ENCODE results near the gene LMO7. TPM values are rescaled to one million over a fixed set of nuclear protein-coding genes. Genes with fewer than 3 reads are reported as not detected.
A peak's percentile ranks its signal among the peaks of the same experiment; 100 is the strongest.

Gene LMO7
- total RNA-seq, 1 experiment from 2014 or later, result 100 TPM

DNA sequence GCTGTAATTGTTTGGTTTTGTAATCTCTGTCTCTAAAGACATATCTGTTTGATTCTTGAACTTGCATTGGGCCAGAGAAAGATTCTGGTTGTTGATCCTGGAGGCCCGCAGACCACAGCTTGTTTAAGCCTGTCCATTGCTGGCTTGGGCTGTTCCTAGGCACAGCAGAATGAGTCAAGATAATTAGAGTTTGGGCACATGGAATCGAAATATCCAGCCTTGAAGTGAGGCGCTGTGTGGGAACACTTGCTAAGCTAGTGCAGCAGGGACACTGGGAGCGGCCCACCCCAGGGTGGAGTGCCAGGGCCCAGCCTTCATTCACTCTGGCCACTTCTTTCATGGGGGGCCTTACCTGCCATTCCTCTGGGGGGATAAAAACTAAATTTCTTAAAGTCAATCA is 219.7 kb downstream of the LMO7 start:
- Histone ChIP-seq H3K36me3 (peaks cover 97% of the 10 kb centered on the region), H3K9me3 (no peaks in the 10 kb centered on the region), H3K27me3 (no peaks in the 10 kb centered on the region), H3K4me3 (no peak overlapping the region)
- DNase-seq, result no peak

GRCh38 chr13:75857291-75857690 is 221.2 kb downstream of the LMO7 start:
- Histone ChIP-seq H3K36me3 (peaks cover 90% of the 10 kb centered on the region), H3K4me3 (no peak overlapping the region), H3K27me3 (no peaks in the 10 kb centered on the region), H3K9me3 (no peaks in the 10 kb centered on the region)
- no peak for DNase-seq

GRCh38 chr13:75860935-75861334 is 224.8 kb downstream of the LMO7 start:
- H3K9me3 ChIP-seq, result no peaks in the 10 kb centered on the region
- peaks cover 59% of the 10 kb centered on the region for H3K36me3 ChIP-seq
- no peak overlapping the region for H3K4me3 ChIP-seq
- H3K27me3 ChIP-seq, result no peaks in the 10 kb centered on the region
- no peak for DNase-seq

DNA sequence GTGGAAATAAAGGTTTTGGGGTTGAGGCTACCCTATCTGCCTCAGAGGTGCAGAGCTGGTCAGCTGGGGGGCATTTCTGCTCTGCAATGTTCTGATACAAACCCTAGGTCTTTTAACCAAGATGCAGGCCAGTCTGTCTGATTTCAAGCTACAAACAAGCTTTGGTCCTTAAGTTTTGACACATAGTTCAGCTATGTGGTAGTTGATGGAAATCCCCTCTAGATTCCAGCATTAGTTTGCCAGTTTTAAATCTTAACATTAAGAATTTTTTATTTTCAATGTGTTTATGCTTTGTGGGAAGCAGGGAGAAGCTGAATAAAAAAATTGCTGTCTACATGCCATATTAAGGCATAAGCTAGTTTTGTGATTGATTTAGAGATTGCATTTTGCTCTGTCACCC is 225.7 kb downstream of the LMO7 start:
- H3K4me3 ChIP-seq, result no peak overlapping the region

DNA sequence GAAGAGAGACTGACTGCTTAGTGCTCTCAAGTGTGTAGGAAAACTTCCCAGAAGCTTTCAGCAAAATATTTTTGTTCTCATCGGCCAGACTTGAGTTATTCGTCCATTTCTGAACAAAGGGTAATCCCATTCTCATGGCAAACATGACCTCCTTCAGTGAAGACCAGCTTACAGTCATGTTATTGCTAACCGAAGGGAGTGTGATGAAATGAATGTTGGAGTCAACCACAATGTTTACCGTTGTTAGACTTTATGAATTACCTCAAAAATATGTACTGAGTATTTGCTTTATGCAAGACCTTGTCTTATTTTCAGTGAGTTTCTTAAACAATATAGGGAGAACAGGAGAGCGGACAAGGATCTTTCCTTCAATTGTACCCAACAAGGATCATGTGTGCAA is 228.6 kb downstream of the LMO7 start:
- peaks cover 23% of the 10 kb centered on the region for H3K36me3 ChIP-seq
- no peaks in the 10 kb centered on the region for H3K27me3 ChIP-seq

More for the DNA sequence above, 225.7 kb downstream of the LMO7 start:
- peaks cover 51% of the 10 kb centered on the region for H3K36me3 ChIP-seq
- no peak for DNase-seq
- H3K27me3 ChIP-seq, result no peaks in the 10 kb centered on the region
- H3K9me3 ChIP-seq, result no peaks in the 10 kb centered on the region

DNA sequence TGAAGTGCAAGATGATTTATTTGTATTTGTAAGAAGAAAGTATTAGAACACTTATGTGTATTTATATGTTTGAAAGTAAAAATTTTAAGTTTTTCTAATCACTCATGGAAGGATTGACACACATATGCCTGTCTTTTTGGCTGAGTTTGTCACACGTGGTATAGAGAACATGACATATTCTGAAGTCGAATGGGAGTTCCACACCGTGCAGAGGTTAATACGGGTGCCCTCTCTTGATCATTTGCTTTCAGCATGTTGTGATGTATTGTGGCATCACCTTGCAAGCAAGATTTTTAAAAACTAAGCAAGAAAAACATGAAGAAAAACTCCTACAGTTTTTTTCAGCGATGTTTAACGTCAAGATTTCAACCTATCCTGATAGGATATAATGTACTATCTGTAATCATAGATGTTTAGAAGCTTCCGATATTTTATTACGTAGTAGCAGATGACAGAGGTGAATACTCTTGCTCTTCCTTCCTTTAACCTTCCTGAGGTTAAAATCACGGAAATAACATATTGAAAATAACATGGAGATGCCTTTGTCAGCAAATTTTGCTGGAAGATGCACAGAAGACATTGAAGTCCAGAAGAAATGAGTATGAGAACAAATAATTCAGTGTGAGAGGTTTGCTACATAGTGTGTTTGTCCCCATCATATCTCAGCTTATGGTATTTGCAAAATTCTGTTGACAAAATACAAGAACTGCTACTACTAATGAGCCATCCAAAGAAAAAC is 231.4 kb downstream of the LMO7 start:
- no peaks in the 10 kb centered on the region for H3K9me3 ChIP-seq
- no peaks in the 10 kb centered on the region for H3K27me3 ChIP-seq
- peaks cover 2% of the 10 kb centered on the region; the same call in 1 of the 2 replicates for H3K36me3 ChIP-seq
- no peak for DNase-seq
- H3K4me3 ChIP-seq, result no peak overlapping the region

More for the DNA sequence above, 228.6 kb downstream of the LMO7 start:
- no peak overlapping the region for H3K4me3 ChIP-seq
- no peaks in the 10 kb centered on the region for H3K9me3 ChIP-seq
- DNase-seq, result no peak

GRCh38 chr13:75869981-75870380 is 233.9 kb downstream of the LMO7 start:
- H3K4me3 ChIP-seq, result no peak overlapping the region

DNA sequence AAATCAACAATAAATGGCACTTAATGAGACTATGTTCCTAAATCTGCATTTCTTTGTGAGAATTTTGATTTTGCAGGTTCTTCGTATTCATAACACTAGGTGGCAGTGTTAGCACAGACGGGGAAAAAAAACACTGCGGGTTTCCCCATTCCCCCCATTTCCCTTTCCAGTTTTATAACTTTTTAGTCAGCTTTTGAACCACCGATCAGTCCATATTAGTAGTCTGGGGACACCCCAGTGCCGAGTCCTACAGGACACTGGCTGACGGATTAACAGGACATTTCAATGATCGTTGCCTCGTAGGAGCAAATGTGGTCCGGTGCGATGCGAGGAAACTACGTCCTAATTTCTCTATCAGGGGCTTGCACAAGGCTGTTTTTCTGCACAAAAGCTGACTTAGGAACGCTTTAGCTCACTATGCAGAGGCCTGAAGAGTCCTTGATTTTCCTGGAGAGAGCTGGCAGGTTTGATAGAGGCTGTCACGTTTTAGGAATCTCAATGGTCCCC is 234.3 kb downstream of the LMO7 start:
- Histone ChIP-seq H3K27me3 (no peaks in the 10 kb centered on the region), H3K9me3 (no peaks in the 10 kb centered on the region), H3K4me3 (no peak overlapping the region), H3K36me3 (no peaks in the 10 kb centered on the region)
- no peak for DNase-seq

More at GRCh38 chr13:75869981-75870380, 233.9 kb downstream of the LMO7 start:
- H3K27me3 ChIP-seq, result no peaks in the 10 kb centered on the region
- H3K36me3 ChIP-seq, result no peaks in the 10 kb centered on the region
- no peaks in the 10 kb centered on the region for H3K9me3 ChIP-seq
- no peak for DNase-seq

- H3K27me3 ChIP-seq, result no peaks in the 10 kb centered on the region
- no peaks in the 10 kb centered on the region for H3K9me3 ChIP-seq
- no peak overlapping the region for H3K4me3 ChIP-seq
- no peak for DNase-seq
- no peaks in the 10 kb centered on the region for H3K36me3 ChIP-seq
Observed at GRCh38 chr13:75871059-75871458, 234.9 kb downstream of the LMO7 start.

DNA sequence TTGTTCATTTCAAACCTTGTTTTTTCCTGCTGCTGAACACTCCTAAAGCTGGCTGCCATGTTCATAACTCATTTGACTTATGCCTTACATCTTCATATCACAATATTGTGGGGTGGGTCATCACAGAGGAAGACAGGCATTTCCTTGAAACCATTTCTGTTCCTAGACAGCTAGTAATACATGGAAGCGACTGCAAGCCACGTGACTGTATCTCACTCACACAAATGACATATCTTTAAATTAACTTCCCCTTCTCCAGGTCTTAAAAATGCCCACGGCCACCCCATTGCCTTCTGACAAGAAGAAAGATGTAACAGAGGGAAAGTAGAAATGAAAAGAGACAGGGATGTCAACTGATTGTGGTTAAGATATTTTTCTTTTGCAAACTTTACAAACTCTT is 236.8 kb downstream of the LMO7 start:
- DNase-seq, result no peak
- no peaks in the 10 kb centered on the region for H3K9me3 ChIP-seq
- no peaks in the 10 kb centered on the region for H3K27me3 ChIP-seq
- no peak overlapping the region for H3K4me3 ChIP-seq
- H3K36me3 ChIP-seq, result no peaks in the 10 kb centered on the region

GRCh38 chr13:75873494-75873893 is 237.4 kb downstream of the LMO7 start:
- DNase-seq, result no peak
- H3K9me3 ChIP-seq, result no peaks in the 10 kb centered on the region
- no peaks in the 10 kb centered on the region for H3K36me3 ChIP-seq
- H3K4me3 ChIP-seq, result no peak overlapping the region
- H3K27me3 ChIP-seq, result no peaks in the 10 kb centered on the region

GRCh38 chr13:75875450-75875849 is 239.3 kb downstream of the LMO7 start:
- Histone ChIP-seq H3K36me3 (no peaks in the 10 kb centered on the region), H3K9me3 (no peaks in the 10 kb centered on the region), H3K4me3 (no peak overlapping the region), H3K27me3 (no peaks in the 10 kb centered on the region)
- no peak for DNase-seq

GRCh38 chr13:75876142-75877050 is 240.3 kb downstream of the LMO7 start:
- no peaks in the 10 kb centered on the region for H3K9me3 ChIP-seq
- H3K36me3 ChIP-seq, result no peaks in the 10 kb centered on the region
- DNase-seq, result peak; percentile 34
- H3K27me3 ChIP-seq, result no peaks in the 10 kb centered on the region
- H3K4me3 ChIP-seq, result no peak overlapping the region

DNA sequence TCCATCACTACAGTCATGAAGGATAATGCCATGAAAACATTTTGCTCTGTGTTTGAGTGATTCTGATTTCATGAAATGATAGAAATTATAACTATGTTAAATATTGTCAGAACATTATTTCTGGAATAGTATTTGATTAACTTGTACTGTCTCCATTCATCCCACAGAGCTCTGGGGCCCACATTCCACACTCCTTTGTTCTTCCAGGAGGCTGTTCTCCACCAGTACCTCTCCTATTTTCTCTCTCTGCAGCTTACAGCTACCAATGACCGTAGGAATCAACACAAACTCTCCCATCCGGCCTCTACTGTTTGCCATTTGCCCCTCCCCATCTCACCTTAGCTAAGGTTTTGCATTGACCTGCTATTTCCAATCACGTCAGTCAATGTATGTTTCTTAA is 240.9 kb downstream of the LMO7 start:
- H3K9me3 ChIP-seq, result no peaks in the 10 kb centered on the region
- H3K27me3 ChIP-seq, result no peaks in the 10 kb centered on the region
- DNase-seq, result no peak
- H3K4me3 ChIP-seq, result no peak overlapping the region
- no peaks in the 10 kb centered on the region for H3K36me3 ChIP-seq

DNA sequence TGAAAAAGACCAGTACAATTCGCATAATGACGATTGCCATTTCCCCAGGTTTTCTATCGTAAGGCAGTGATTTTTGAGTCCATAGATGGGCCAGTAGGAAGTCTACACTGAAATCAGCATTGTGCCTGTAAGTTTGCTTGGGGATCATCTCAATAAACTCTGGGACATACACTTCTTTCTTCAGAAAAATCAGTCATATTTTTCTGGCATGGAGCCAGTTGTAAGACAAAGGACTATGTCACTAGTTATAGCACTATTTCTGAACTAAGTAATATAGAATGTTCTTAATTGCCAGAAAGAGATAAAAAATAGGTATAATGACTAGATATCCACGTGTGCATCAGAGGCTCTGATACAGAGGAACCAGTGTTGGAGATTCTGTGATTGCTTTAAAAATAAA is 243.5 kb downstream of the LMO7 start:
- no peak for DNase-seq
- no peaks in the 10 kb centered on the region for H3K9me3 ChIP-seq
- no peak overlapping the region for H3K4me3 ChIP-seq
- no peaks in the 10 kb centered on the region for H3K36me3 ChIP-seq
- no peaks in the 10 kb centered on the region for H3K27me3 ChIP-seq

- Histone ChIP-seq H3K36me3 (no peaks in the 10 kb centered on the region), H3K9me3 (no peaks in the 10 kb centered on the region), H3K27me3 (no peaks in the 10 kb centered on the region), H3K4me3 (no peak overlapping the region)
- DNase-seq, result no peak
Observed at GRCh38 chr13:75881109-75881775, 245.1 kb downstream of the LMO7 start.

DNA sequence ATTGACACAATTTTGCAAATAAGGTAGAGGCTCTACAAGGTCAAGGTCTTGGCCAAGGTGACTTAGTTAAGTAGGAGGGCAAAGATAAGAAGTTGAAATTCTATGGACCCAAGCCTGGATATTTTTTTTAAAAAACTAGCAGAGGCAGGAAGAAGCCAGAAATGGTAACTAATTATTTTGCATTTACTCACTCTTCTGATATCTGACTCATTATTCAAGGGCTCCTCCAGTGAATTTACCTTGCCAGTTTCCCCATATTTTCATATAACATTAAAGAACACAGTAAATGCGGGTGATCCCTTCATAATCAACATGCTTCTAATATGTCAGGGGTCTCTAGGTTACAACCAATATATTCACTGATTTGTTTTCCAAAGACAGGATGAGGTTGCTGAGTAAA is 246.1 kb downstream of the LMO7 start:
- H3K36me3 ChIP-seq, result no peaks in the 10 kb centered on the region
- DNase-seq, result no peak
- H3K4me3 ChIP-seq, result no peak overlapping the region
- H3K9me3 ChIP-seq, result no peaks in the 10 kb centered on the region
- no peaks in the 10 kb centered on the region for H3K27me3 ChIP-seq

Measured in MG63 (cell line).